SK-N-SH (cell line): ENCODE results near the gene GPRC5A. TPM values are rescaled to one million over a fixed set of nuclear protein-coding genes. Genes with fewer than 3 reads are reported as not detected.

ENCODE experiments used
- CTCF ChIA-PET: fragments of 300-600, 350-600 bp; formaldehyde crosslinking; extraction: SDS; loops from one replicate; lab custom pipeline; 2021; lab: Yijun Ruan, JAX
- POLR2A ChIA-PET: fragments of 350-600 bp; sonication (Branson Sonifier 250); formaldehyde crosslinking; extraction: SDS; loops from one replicate; lab custom pipeline; 2020; ENCODE audit warnings: antibody characterized with exemption, inconsistent platforms; lab: Yijun Ruan, JAX
- DNase-seq: peaks from one replicate; pipeline ENCODE4 v3.0.0; 2012
- H2AFZ ChIP-seq: fragments of 200-600 bp; sonication (generic); 2 replicates; pipeline ENCODE4 v1.8.1; 2016; ENCODE audit warnings: antibody characterized with exemption, mild to moderate bottlenecking, low read depth
- H3F3A ChIP-seq: fragments of 200-600 bp; sonication (generic); replicated peaks from 2 replicates; pipeline ENCODE3; 2016; ENCODE audit warnings: antibody characterized with exemption, mild to moderate bottlenecking; ENCODE audit not compliant: insufficient read depth
- H3K27ac ChIP-seq, 2 experiments: fragments of 200-500 bp in 1 of 2; fragments of 200-600 bp in 1 of 2; sonication (Bioruptor generic) in 1 of 2; sonication (generic), shearing (Covaris generic) in 1 of 2; 2 replicates each; pipeline versions ENCODE4 v1.5.1 to v1.6.1; 2014 to 2016; ENCODE audit warnings: low read depth in 2 of 2, inconsistent platforms in 1 of 2, low read length in 1 of 2, mild to moderate bottlenecking in 1 of 2, mixed read lengths in 1 of 2
- H3K27me3 ChIP-seq: fragments of 200-600 bp; sonication (generic), shearing (Covaris generic); 2 replicates; pipeline ENCODE4 v1.6.1; 2016; ENCODE audit warnings: mixed run types; ENCODE audit not compliant: insufficient read depth
- H3K36me3 ChIP-seq, 2 experiments: fragments of 200-500 bp in 1 of 2; fragments of 200-600 bp in 1 of 2; sonication (Bioruptor generic) in 1 of 2; sonication (generic) in 1 of 2; replicated peaks in 1 of 2; 2 replicates each; pipeline versions ENCODE3 to v1.5.1; 2014 to 2016; ENCODE audit warnings: low read length in 1 of 2, mild to moderate bottlenecking in 1 of 2; ENCODE audit not compliant: insufficient read depth in 2 of 2, control insufficient read depth in 1 of 2
- H3K4me1 ChIP-seq, 2 experiments: fragments of 200-500 bp in 1 of 2; fragments of 200-600 bp in 1 of 2; sonication (Bioruptor generic) in 1 of 2; sonication (generic), shearing (Covaris generic) in 1 of 2; 2 replicates each; pipeline versions ENCODE4 v1.5.1 to v1.6.1; 2014 to 2016; ENCODE audit warnings: low read depth in 1 of 2, low read length in 1 of 2, mixed run types in 1 of 2; ENCODE audit not compliant: insufficient read depth in 2 of 2, control insufficient read depth in 1 of 2
- H3K4me2 ChIP-seq: fragments of 200-600 bp; sonication (generic), shearing (Covaris generic); 2 replicates; pipeline ENCODE4 v1.6.1; 2017; ENCODE audit warnings: mixed run types
- H3K4me3 ChIP-seq, 2 experiments: fragments of 200-500 bp in 1 of 2; fragments of 200-600 bp in 1 of 2; sonication (Bioruptor generic) in 1 of 2; sonication (generic), shearing (Covaris generic) in 1 of 2; 2 replicates each; pipeline versions ENCODE4 v1.5.1 to v1.8.1; 2014 to 2016; ENCODE audit warnings: low read depth in 2 of 2, inconsistent platforms in 1 of 2, low read length in 1 of 2, mild to moderate bottlenecking in 1 of 2, mixed read lengths in 1 of 2, moderate library complexity in 1 of 2
- H3K79me2 ChIP-seq: fragments of 200-600 bp; sonication (generic); 2 replicates; pipeline ENCODE4 v1.8.1; 2017; ENCODE audit warnings: mild to moderate bottlenecking; ENCODE audit not compliant: insufficient read depth
- H3K9ac ChIP-seq: fragments of 200-600 bp; sonication (generic); 2 replicates; pipeline ENCODE4 v1.6.1; 2017; ENCODE audit warnings: mixed run types
- H3K9me2 ChIP-seq: fragments of 200-600 bp; sonication (generic); 2 replicates; pipeline ENCODE4 v1.6.1; 2017; ENCODE audit warnings: mixed run types
- H3K9me3 ChIP-seq: fragments of 200-600 bp; sonication (generic); 2 replicates; pipeline ENCODE4 v1.6.1; 2017; ENCODE audit warnings: mixed run types, mild to moderate bottlenecking, moderate library complexity
- H4K20me1 ChIP-seq: fragments of 200-600 bp; sonication (generic); 2 replicates; pipeline ENCODE4 v1.6.1; 2017; ENCODE audit warnings: mild to moderate bottlenecking, mixed run types; ENCODE audit not compliant: insufficient read depth
- ELF1 ChIP-seq: IDR thresholded peaks from 2 replicates; pipeline ENCODE4 v1.4.0; 2012
- FOXM1 ChIP-seq: IDR thresholded peaks from 2 replicates; pipeline ENCODE4 v1.4.0; 2012; ENCODE audit warnings: low read depth, mild to moderate bottlenecking
- GABPA ChIP-seq: IDR thresholded peaks from 2 replicates; pipeline ENCODE4 v1.4.0; 2012; ENCODE audit warnings: low read depth, mild to moderate bottlenecking
- MXI1 ChIP-seq: IDR thresholded peaks from 2 replicates; pipeline ENCODE4 v1.6.1; 2012; ENCODE audit warnings: mild to moderate bottlenecking, low read depth, low read length, improper control_type of control experiment
- PBX3 ChIP-seq: IDR thresholded peaks from 2 replicates; pipeline ENCODE4; 2012
- RAD21 ChIP-seq: IDR thresholded peaks from 2 replicates; pipeline ENCODE4 v1.6.1; 2012; ENCODE audit warnings: mild to moderate bottlenecking, low read length
- RCOR1 ChIP-seq: fragments of 150-350 bp; IDR thresholded peaks from 2 replicates; pipeline ENCODE4 v1.6.1; 2017; ENCODE audit warnings: antibody characterized with exemption, low read length
- SIN3A ChIP-seq: IDR thresholded peaks from 2 replicates; pipeline ENCODE4 v1.6.1; 2012; ENCODE audit warnings: low read depth, mild to moderate bottlenecking, low read length, moderate library complexity, borderline replicate concordance
- SMC3 ChIP-seq: IDR thresholded peaks from 2 replicates; pipeline ENCODE4 v1.6.1; 2012; ENCODE audit warnings: low read depth, low read length, improper control_type of control experiment
- TAF1 ChIP-seq: IDR thresholded peaks from 2 replicates; pipeline ENCODE4 v1.6.1; 2012; ENCODE audit warnings: low read depth, mild to moderate bottlenecking, low read length, moderate library complexity, borderline replicate concordance
- WGBS: methylation state at CpG from one replicate; pipeline ENCODE4 v1.1.6; 2017; ENCODE audit warnings: low lambda C conversion rate; 5-methylcytosine and 5-hydroxymethylcytosine counted together
- polyA plus RNA-seq, 3 experiments: library from polyadenylated mRNA; depleted of rRNA; stranded (reverse); fragments of >200 nt; gene quantifications; 2 replicates each; pipeline ENCODE4 v1.2.3, GENCODE V29; 2012
- TF ChIP-seq, protein P1 (sequence below): IDR thresholded peaks from 2 replicates; pipeline ENCODE4 v1.4.0; 2012; ENCODE audit warnings: low read depth, borderline replicate concordance
- TF ChIP-seq, protein P2 (sequence below): fragments of 200-600 bp; sonication (generic); IDR thresholded peaks from 2 replicates; pipeline ENCODE4 v1.6.1; 2017; ENCODE audit warnings: antibody characterized with exemption, mild to moderate bottlenecking, moderate library complexity

GPRC5A gene
- polyA plus RNA-seq, 1 of the 3 experiments (the other 2 are of a cell fraction), result 12.7 TPM

DNA sequence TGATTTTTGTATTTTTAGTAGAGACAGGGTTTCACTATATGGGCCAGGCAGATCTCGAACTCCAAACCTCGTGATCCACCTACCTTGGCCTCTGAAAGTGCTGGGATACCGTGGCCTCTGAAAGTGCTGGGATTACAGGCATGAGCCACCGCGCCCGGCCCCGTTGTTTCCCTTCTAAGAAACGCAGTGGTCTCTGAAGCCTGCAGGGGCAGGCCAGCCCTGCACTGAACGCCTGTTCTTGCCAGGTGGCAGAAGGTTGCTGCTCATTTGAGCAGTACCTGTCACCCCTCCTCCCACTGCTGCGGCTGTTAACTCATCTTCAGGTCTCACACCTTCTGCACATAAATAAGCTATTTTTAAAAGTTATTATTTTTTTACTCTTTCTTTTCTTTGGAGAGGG lies 24.3 kb downstream of the GPRC5A start:
- POLR2A ChIA-PET, result no interaction called here
- TF ChIP-seq ELF1 (no peak), GABPA (no peak), TAF1 (no peak), SIN3A (no peak), MXI1 (no peak), FOXM1 (no peak), RCOR1 (no peak), SMC3 (no peak)
- TF ChIP-seq, protein P1, sequence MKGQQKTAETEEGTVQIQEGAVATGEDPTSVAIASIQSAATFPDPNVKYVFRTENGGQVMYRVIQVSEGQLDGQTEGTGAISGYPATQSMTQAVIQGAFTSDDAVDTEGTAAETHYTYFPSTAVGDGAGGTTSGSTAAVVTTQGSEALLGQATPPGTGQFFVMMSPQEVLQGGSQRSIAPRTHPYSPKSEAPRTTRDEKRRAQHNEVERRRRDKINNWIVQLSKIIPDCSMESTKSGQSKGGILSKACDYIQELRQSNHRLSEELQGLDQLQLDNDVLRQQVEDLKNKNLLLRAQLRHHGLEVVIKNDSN, result no peak
- no peak for DNase-seq
- CTCF ChIA-PET, result interaction anchor here (0.6 to 5.6 kb wide), 28 partner anchors 9 to 340 kb away, joined by 3 to 129 read pairs (median 6); partner anchors contain the start of gene GPRC5A
- no peaks in the 10 kb centered on the region for H3K79me2 ChIP-seq
- H3K9me3 ChIP-seq, result no peaks in the 10 kb centered on the region
- peak overlapping the region; percentile 2; the same call in 1 of the 2 replicates for H2AFZ ChIP-seq
- no peak overlapping the region for H3K27ac ChIP-seq
- no peak overlapping the region for H3K4me2 ChIP-seq
- H3K4me3 ChIP-seq, result no peak overlapping the region
- H3F3A ChIP-seq, result no peaks in the 10 kb centered on the region
- H3K36me3 ChIP-seq, result no peaks in the 10 kb centered on the region
- no peaks in the 10 kb centered on the region for H3K4me1 ChIP-seq
- H4K20me1 ChIP-seq, result no peaks in the 10 kb centered on the region
- H3K9ac ChIP-seq, result no peak overlapping the region
- H3K9me2 ChIP-seq, result no peaks in the 10 kb centered on the region
- WGBS, result 76% methylated on average over 6 of the region's 10 CpGs
- no peaks in the 10 kb centered on the region for H3K27me3 ChIP-seq

DNA sequence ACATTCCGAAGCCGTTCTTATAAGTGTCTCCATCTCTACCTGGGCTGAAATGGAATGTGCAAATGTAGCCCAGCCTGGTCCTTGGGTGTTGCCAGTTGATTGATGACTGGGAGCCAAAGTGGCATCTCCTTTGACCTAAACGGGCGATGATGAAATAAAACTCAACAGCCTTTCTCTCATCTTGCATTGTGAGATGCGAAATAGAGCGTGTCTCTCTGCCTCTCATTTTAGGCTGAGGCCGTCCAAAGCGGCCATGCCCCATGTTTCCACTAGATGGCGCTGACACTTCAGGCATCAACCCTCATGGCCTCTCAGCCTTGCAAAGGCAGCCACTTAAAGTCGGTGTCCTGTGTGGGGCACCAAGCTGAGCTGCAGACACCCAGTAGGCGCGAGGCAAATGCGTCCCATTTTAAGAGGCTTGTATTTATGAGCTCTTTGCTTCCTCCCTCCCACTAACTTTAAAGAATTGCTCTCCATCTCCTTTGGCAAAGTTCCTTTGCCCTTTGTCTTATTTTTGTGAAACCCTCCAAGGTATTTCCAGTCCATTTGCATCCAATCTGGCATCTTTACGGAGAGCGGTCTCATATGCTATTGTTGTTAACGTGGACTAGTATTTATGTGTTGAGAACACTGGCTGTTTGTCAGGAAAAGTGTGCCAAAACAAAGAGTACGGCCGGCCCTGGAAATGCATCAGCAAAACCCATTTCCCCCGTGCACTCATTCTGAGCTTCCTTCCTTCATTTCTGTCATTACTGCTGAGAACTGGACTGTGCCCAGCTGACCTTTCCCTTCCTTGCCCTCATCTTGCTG lies 25.0 kb downstream of the GPRC5A start:
- Histone ChIP-seq H3K9ac (no peak overlapping the region), H2AFZ (peak overlapping the region; percentile 2; the same call in 1 of the 2 replicates)
- WGBS, result 41% methylated on average over 19 of the region's 19 CpGs

More for the DNA sequence above, 25.0 kb downstream of the GPRC5A start:
- Histone ChIP-seq H3F3A (no peaks in the 10 kb centered on the region), H3K9me3 (no peaks in the 10 kb centered on the region), H4K20me1 (no peaks in the 10 kb centered on the region), H3K27ac (no peak overlapping the region), H3K36me3 (no peaks in the 10 kb centered on the region), H3K4me2 (no peak overlapping the region), H3K9me2 (no peaks in the 10 kb centered on the region), H3K27me3 (no peaks in the 10 kb centered on the region), H3K4me1 (no peaks in the 10 kb centered on the region), H3K79me2 (no peaks in the 10 kb centered on the region), H3K4me3 (peak overlapping the region in 1 of 2 experiments; percentile 25; a peak in 1 of 4 replicates)
- peak; percentile 80 for DNase-seq
- TF ChIP-seq, protein P2, sequence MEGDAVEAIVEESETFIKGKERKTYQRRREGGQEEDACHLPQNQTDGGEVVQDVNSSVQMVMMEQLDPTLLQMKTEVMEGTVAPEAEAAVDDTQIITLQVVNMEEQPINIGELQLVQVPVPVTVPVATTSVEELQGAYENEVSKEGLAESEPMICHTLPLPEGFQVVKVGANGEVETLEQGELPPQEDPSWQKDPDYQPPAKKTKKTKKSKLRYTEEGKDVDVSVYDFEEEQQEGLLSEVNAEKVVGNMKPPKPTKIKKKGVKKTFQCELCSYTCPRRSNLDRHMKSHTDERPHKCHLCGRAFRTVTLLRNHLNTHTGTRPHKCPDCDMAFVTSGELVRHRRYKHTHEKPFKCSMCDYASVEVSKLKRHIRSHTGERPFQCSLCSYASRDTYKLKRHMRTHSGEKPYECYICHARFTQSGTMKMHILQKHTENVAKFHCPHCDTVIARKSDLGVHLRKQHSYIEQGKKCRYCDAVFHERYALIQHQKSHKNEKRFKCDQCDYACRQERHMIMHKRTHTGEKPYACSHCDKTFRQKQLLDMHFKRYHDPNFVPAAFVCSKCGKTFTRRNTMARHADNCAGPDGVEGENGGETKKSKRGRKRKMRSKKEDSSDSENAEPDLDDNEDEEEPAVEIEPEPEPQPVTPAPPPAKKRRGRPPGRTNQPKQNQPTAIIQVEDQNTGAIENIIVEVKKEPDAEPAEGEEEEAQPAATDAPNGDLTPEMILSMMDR, result peak; percentile 97
- TF ChIP-seq SMC3 (peak; percentile 98), RAD21 (peak; percentile 99), GABPA (no peak), TAF1 (no peak), MXI1 (no peak), PBX3 (no peak)
- ChIA-PET POLR2A (interaction anchor here (0.5 kb wide), 1 partner anchor 191 kb away, joined by 4 read pairs; no protein-coding TSS in a partner anchor), CTCF (interaction anchor here (0.6 to 5.6 kb wide), 52 partner anchors 10 to 339 kb away, joined by 3 to 129 read pairs (median 4); partner anchors contain the start of gene GPRC5A)
